ENCODE data around the gene SALL2. TPM values are rescaled to one million over a fixed set of nuclear protein-coding genes. Genes with fewer than 3 reads are reported as not detected.

SALL2 gene
- total RNA-seq, 1 experiment from 2014 or later, result 0.47 TPM

DNA sequence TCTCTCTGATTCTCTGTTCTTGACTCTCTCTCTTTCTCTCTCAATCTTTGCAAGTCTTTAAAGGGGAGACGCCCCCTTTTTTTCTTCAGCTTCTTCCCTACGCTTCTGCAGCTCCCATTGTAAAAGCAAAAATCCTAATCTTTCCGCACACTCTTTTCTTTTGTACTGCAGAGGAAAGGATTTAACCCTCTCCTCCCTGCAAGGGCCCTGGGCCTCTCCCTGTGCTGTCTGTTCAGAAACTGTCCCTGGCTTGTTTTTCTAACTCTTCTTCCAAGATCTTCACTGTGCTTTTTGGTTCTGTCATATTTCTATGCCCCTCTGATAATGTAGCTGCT is 10.9 kb upstream of the SALL2 start:
- POLR2A ChIA-PET, result no interaction called here
- Histone ChIP-seq H3K9me3 (ENCODE audit: control insufficient read depth in 1 of 2, insufficient read depth in 1 of 2, low read depth in 1 of 2, low read length in 2 of 2) (no peaks in the 10 kb centered on the region), H3K4me2 (ENCODE audit: low read length) (no peak overlapping the region)

More for the DNA sequence above, 10.9 kb upstream of the SALL2 start:
- intact Hi-C loops (cut with micrococcal nuclease), result no loop called here
- H3K79me2 ChIP-seq (ENCODE audit: insufficient read depth, low read length), result no peaks in the 10 kb centered on the region
- no TSS peak for BruUV-seq (replicated peaks)
- RAD21 ChIA-PET (ENCODE audit: low non-redundant PET in 1 of 2, low total read pairs in 2 of 2, uncharacterized antibody in 2 of 2, unreplicated experiment in 2 of 2), result no interaction called here
- no peaks in the 10 kb centered on the region for H4K20me1 ChIP-seq (ENCODE audit: insufficient read depth)
- no peak for ATAC-seq
- peaks cover 24% of the 10 kb centered on the region; the same call in 1 of the 2 replicates for H3K27me3 ChIP-seq (ENCODE audit: insufficient read depth, low read length)
- H3K4me1 ChIP-seq (ENCODE audit: control insufficient read depth in 1 of 2, insufficient read depth in 2 of 2, low read length in 2 of 2), result no peaks in the 10 kb centered on the region
- no peaks in the 10 kb centered on the region for H3K36me3 ChIP-seq (ENCODE audit: control insufficient read depth in 1 of 2, insufficient read depth in 2 of 2, low read length in 2 of 2)
- CTCF ChIA-PET, result no interaction called here
- H3K9ac ChIP-seq (ENCODE audit: low read length), result no peak overlapping the region
- TF ChIP-seq ZNF274 (IDR thresholded peaks at IDR 0.05; ENCODE audit: low read depth, low read length) (no peak), SIN3A (IDR thresholded peaks at IDR 0.05; ENCODE audit: low read depth) (no peak), ZFX (IDR thresholded peaks at IDR 0.05) (no peak), SRF (IDR thresholded peaks at IDR 0.05; ENCODE audit: low read depth) (no peak), SP1 (IDR thresholded peaks at IDR 0.05; ENCODE audit: low read depth) (no peak), POLR2AphosphoS5 (IDR thresholded peaks at IDR 0.05; ENCODE audit: low read depth, low read length) (no peak)
- TF ChIP-seq, protein P1, sequence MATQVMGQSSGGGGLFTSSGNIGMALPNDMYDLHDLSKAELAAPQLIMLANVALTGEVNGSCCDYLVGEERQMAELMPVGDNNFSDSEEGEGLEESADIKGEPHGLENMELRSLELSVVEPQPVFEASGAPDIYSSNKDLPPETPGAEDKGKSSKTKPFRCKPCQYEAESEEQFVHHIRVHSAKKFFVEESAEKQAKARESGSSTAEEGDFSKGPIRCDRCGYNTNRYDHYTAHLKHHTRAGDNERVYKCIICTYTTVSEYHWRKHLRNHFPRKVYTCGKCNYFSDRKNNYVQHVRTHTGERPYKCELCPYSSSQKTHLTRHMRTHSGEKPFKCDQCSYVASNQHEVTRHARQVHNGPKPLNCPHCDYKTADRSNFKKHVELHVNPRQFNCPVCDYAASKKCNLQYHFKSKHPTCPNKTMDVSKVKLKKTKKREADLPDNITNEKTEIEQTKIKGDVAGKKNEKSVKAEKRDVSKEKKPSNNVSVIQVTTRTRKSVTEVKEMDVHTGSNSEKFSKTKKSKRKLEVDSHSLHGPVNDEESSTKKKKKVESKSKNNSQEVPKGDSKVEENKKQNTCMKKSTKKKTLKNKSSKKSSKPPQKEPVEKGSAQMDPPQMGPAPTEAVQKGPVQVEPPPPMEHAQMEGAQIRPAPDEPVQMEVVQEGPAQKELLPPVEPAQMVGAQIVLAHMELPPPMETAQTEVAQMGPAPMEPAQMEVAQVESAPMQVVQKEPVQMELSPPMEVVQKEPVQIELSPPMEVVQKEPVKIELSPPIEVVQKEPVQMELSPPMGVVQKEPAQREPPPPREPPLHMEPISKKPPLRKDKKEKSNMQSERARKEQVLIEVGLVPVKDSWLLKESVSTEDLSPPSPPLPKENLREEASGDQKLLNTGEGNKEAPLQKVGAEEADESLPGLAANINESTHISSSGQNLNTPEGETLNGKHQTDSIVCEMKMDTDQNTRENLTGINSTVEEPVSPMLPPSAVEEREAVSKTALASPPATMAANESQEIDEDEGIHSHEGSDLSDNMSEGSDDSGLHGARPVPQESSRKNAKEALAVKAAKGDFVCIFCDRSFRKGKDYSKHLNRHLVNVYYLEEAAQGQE (IDR thresholded peaks at IDR 0.05; ENCODE audit: low read depth), result no peak
- H2AFZ ChIP-seq (ENCODE audit: low read depth, low read length, poor library complexity, severe bottlenecking), result no peak overlapping the region
- no peak overlapping the region for H3K4me3 ChIP-seq (replicated peaks in 1 of 2; ENCODE audit: low read depth in 1 of 2, low read length in 2 of 2)
- H3K27ac ChIP-seq (ENCODE audit: low read depth, low read length), result no peak overlapping the region
- DNase-seq (ENCODE audit: low read depth, low spot score), result no peak
- H3K9me2 ChIP-seq (ENCODE audit: insufficient read depth), result no peaks in the 10 kb centered on the region

Data from HCT116 (cell line).